ENCODE results near the gene SETD5.

DNA sequence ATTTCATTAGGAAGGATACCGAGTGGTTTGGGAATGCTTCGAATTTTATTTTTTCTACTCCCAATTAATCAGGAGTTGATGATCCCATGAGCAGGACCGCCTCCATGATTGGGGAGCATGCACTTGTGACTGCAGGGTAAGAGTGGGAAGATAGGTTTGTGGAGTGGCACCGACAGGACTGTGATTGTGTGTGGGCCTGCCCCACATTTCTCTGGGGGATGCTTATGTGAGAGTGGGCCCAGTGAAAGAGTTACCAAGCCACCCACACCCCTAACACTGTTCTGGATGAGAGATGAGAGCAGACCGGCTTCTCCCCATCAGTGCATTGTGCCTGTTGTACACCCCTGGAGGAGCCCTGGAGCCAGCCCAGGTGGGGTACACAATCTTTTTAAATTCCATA is 79.5 kb downstream of the SETD5 start:
- TF ChIP-seq POLR2AphosphoS5 (IDR thresholded peaks at IDR 0.05; ENCODE audit: low read depth, low read length), result no peak
- TF ChIP-seq TAF1 (IDR thresholded peaks at IDR 0.05; ENCODE audit: borderline replicate concordance, low read depth, low read length), result no peak

All from GM12892 (cell line).